GM15510 (cell line): ENCODE results near the gene IGSF21.

Source experiments
- POLR2A ChIP-seq: IDR thresholded peaks from 3 replicates; pipeline ENCODE4 v1.6.1; 2011; ENCODE audit warnings: borderline replicate concordance; ENCODE audit not compliant: insufficient read length; ENCODE audit errors: extremely low read depth

The IGSF21 gene

DNA sequence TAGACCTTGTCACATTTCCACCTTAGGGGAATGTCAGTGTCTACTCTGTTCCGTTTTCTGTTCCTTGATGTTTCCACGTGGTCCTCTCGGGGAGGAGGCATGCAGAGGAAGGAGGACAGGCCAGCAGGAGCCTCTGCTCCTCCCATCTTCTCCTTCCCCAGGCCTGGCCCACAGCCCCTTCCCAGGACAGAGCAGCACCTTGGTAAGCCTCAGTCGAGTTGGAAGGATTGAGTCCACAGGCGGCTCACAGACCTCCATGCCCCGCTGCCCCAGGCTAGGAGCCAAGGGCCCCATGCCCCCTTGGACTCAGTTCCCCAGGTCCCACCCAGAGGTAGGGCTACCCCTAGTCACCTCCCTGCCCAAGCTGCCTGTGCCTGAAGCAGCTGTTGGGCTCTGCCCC is 36.5 kb downstream of the IGSF21 start:
- no peak for TF ChIP-seq POLR2A

DNA sequence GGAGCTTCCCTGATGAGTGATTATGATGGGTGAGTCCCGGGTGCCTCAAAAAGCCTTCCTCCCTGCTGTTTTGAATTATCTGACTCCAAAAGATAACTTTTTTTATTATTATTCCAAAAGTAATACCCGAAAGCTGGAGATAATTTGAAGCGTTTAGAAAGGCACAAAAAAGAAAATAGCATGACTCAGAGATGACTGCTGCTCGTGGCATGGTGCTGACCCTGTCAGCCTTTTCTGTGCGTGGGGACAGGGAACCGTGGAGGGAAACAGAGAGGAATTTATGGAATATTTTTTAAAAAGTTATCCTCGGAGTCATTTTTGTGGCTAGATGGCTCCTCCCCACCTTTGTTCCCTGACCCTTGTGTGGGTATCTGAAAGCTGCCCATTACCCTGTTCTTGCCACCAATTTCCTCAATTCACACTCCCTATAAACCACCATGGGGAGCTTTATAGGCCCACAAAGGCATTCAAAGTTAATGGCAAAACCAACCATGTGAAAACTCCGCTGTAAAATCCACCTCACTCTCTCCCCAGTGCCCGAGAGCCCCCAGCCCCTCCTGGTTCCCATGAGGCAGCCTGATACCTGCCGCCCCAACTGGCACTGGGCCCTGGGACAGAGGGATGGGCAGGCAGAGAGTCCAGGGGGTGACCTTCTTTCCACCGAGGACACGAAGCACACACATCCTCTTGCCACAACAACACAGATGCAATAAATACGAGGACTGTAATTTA is 37.5 kb downstream of the IGSF21 start:
- TF ChIP-seq POLR2A, result no peak

DNA sequence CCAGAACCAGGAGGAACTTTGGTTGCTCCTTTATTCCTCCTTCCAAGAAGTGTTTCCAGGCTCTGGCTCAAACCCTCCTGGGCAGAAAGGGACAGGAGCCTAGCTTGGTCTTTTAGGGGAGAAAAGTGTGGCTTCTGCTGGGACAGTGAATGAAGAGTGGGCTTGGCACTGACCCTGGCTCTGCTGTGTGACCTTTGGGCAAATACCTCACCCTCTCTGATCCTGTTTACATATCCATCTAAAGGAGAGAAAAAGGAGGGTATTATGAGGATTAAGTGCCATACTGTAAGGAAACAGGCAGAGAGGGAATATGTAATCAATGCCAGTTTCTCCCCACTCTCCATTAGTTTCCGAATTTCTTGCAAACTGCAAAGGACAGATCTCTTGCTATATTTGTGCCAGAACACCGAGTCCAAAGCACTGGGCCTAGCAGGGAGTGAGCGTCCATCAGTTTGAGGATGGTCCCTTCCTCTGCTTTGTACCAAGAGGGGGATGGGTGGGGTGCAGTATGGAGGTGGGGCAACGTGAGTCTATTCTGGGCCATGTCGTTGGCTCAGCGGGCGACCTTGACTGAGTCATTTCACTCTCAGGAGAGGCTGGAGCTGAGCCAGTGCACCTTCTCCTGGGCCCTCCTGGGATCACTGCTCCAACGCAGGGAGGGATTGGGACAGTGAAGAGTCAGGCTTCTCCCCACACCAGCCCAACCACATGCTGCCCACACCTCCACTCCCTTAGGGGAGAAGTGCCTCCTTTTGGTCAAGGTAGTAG is 38.4 kb downstream of the IGSF21 start:
- TF ChIP-seq POLR2A, result no peak

DNA sequence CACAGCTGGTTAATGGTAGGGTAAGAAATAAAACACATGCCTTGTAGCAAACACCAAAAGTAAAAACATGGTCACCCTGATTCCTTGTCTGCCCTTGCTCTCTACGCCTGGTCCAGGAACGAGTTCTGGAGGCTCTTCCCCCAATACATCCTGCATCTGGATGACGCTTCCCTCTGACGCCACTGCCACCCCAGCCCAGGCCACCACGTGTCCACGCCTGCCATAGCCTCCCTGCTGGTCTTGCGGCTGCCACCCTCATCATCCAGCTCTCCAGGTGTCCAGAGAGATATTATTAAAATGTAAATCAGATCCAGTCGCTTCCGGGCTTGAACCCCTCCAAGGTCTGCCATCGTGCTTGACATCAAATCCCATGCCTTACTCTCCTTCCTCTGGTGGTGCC is 39.3 kb downstream of the IGSF21 start:
- no peak for TF ChIP-seq POLR2A

DNA sequence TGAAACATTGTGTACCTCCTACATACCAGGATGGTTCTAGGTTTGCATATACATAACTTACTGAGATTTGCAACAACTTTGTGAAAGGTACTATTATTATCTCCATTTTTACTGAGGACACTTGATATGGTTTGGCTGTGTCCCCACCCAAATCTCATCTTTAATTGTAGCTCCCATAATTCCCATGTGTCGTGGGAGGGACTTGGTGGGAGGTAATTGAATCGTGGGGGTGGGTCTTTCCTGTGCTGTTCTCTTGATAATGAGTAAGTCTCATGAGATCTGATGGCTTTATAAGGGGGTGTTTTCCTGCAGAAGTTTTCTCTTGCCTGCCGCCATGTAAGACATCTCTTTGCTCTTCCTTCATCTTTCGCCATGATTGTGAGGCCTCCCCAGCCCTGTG is 40.1 kb downstream of the IGSF21 start:
- TF ChIP-seq POLR2A, result no peak

DNA sequence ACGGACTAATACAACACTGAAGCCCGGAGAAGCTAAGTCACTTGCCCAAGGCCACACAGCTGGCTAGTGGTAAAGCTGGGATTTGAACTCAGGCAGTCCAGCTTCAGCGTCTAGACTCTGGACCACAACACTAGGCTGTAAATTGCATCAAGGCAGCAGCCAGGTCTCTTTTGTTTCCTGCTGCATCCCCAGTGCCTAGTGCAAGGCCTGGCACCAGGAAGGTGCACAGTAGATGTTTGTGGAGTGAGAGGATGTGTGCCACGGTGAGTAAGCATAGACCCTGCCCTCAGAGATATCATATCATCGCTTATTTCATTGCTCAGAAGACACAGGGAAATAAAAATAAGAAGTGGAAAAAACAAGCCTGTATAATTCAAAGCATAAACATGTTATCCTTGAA is 40.9 kb downstream of the IGSF21 start:
- TF ChIP-seq POLR2A, result no peak

DNA sequence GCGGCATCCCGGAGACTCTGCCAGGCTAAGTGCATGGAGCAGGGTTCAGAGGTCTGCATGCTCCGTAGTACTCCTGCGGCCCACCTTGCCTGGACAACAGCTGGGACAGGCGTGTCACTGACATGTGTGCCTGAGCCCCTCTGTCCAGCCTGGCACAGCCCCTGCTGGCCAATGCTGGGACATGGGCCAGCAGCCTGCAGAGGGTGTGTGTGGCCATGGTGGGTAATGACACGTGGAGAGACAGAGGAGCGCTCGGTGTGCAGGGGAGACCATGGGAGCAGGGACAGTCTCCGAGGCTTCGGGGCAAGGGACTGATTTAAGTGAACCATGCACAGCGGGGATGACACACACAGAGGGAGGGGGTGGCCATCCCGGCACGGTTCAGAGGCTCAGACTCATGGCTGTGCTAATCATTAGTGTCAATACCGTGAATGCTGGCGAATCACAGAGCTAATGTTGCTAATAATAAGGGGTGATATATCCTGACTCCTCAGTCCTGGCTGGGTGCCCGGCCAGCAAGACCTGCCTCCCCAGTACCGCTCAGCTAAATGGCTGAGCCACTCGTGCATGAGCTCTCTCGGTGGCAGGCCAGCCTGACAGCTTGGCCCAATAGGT is 41.5 kb downstream of the IGSF21 start:
- TF ChIP-seq POLR2A, result no peak

DNA sequence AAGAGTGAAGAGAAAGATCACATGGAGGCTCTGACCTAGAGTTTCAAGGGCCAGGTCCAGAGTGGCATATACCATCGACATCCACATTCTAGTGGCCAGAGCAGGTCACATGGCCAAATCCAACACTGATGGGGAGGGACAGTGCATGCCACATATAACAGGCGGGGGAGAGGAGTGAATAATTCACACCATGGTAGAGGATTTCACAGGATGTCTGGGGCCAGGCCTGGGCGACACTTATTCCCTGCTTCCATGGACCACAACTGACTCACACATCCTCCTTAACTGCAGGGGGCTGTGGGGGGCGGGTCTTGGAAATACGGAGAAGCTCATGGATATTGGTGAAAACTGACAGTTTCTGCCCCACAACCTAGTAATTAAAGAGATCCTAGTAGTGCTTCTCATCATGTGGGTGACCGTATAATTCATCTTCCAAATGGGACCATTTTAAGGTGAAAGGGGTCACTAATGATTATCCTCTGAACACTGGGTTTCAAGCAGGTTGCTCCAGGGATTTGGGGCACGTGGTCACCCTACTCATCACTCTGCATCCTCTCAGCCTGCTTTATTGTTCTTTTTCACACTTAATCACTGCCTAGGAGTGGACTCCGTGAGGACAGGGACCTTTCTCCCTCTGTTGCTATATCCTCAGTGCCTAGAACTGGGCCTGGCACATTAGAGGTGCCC is 44.0 kb downstream of the IGSF21 start:
- no peak for TF ChIP-seq POLR2A

DNA sequence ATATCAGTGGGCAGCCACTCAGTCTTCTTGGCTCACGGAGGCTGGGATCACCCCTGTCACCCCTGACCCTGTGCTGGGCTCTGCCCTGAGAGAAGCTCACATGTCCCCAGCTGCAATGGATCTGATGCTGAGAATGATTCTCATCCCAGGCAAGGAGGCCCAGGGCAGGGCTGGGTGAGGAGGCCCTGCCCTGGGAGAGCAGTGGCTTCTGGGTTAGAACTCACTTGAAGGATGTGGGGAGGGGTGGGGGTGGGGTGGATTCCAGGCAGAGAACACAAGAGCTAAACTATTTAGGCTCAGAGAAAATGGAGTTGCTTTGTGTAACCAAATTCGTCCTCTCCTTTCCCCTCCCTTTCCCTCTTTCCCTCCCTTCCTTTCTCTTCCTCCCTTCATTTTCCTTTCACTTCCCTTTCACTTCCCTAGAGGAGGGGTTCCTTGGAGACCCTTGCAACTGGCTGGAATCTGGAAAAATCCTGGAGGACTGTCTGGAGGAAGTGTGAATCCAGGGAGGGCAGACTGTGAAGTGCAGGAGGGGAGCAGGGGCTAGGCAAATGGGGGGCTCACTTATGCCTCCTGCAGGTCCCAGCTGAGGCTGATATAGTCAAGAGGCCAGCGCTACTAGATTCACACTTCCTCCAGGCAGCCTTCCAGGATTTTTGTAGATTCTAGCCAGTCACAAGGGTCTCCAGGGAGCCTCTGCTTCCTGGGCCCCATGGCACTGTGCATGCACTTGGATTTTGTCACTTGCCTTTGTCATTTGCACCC is 47.0 kb downstream of the IGSF21 start:
- TF ChIP-seq POLR2A, result no peak

DNA sequence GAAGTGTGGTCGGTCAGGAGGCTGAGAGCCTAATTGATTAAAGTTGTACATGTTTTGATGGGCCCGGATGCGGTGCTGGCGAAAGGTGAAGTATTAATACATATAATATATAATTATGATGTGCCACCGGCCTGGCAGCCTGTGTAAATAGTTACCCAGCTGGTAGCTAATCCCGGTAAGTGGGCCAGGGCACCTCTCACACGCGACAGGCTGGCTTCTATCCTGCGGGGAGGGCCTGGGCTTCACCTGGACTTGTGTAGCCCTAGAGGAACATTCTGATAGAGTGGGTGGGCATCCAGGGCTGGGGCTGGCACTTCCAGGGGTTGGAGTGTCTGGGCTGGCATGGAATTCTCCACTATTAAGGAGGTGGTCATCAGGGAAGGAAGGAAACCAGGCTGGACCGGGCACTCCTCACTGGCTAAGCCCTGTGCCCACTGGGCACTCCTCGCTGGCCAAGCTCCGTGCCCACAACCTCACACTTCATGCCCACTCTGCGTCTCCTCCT is 48.3 kb downstream of the IGSF21 start:
- TF ChIP-seq POLR2A, result no peak

DNA sequence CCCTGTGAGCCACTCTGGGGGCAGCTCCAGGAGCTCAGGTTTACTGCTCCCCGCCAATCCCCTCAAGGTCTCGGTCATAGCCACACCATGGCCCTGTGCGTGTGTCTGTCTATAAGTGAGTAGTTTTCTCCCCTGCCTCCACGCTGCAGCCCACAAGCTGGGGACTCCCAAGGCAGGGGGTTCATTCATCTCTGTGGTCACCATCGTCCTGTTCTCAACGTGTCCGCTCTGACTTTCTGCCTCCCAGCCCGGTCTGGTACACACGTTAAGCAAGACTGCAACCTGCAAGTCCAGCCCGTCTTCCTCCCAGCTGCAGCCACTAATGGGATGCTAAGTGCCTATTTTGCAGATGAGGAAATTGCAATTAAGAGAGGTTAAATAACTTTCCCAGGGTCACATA is 49.8 kb downstream of the IGSF21 start:
- no peak for TF ChIP-seq POLR2A

DNA sequence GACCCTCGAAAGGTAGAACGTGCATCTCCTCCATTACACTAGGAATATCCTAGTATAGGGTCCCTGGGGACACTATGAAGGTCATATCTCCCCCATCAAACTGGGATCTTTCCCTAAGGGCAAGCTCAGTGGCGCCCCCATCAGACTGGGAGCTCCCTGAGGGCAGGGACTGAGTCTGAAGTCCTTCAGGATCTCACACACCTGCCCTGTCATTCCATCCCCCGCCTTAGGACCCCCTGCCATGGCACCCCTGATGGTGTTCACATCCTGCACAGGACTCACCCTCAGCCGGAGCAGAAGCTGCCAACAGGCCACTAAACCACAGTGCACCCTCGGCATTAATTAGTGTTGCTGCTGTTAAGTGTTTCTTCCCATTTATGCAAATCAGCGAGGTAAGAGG is 50.4 kb downstream of the IGSF21 start:
- TF ChIP-seq POLR2A, result no peak

DNA sequence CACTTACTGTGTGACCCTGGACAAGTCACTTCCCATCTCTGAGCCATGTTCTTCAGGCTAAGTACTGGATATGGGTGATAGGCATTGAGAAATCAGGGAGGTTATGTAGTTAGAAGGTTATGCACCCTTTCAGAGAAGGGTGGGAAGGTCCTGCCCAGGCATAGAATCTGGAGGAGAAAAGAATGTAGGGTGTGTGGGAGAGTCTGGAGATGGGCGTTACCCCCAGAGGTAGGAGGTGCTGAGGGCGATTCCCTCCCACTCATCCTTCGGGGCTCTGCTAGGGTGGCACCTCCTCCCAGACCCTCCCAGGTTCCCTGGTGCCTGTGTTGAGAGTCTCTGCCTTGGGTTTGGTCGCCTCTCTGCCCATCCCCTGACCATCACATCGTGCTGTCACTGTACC is 51.1 kb downstream of the IGSF21 start:
- no peak for TF ChIP-seq POLR2A

DNA sequence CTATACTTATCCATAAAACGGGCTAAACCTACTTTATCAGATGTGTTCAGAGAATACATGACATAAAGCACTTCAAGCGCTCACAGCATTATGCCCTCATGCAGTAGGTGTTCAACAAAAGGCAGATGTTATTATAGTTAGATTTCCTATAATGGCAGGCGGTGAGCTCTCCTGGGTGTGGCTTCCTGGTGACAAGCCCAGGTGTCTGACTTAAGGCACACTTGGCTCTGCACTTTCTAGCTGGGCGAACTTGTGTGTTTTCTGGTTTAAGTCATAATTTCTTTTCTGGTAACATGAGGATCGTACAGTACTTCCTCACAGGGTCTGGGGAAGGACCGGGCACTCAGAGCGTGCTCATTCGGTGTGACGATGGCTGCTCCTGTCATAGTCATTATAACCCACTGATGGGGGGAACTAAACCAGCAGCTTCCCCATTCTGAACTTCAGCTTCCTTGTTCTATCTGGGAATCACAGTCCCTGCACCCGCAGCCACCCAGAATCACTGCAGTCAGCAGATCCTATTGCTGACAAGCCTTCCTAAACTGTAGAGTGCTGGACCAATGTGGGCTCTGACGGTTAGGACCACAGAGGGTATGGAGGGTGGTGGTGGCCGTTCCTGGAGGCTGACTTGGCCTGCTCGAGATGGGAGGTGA is 52.8 kb downstream of the IGSF21 start:
- TF ChIP-seq POLR2A, result no peak
